ENCODE results near the gene OR2A25.

Gene OR2A25

DNA sequence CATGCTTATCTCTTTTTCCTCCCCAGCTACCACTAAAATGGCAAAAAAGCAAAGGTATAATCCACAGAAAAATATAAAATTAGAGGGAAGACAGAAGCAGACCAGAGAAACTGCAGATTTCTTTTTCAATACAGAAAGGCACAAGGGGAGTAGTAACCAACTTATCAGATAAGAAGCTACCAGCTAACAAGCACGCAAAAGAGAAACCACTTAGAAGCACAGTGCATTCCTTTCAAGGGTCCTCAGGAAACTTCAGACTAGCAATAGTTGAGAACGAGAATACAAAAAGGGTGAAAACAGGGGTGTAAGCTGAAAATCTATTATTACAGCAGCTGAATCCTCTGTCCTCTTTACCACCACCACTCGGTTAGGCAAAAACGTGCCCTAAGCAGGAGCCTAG, 30.7 kb upstream of the OR2A25 start:
- TF ChIP-seq, protein P1, sequence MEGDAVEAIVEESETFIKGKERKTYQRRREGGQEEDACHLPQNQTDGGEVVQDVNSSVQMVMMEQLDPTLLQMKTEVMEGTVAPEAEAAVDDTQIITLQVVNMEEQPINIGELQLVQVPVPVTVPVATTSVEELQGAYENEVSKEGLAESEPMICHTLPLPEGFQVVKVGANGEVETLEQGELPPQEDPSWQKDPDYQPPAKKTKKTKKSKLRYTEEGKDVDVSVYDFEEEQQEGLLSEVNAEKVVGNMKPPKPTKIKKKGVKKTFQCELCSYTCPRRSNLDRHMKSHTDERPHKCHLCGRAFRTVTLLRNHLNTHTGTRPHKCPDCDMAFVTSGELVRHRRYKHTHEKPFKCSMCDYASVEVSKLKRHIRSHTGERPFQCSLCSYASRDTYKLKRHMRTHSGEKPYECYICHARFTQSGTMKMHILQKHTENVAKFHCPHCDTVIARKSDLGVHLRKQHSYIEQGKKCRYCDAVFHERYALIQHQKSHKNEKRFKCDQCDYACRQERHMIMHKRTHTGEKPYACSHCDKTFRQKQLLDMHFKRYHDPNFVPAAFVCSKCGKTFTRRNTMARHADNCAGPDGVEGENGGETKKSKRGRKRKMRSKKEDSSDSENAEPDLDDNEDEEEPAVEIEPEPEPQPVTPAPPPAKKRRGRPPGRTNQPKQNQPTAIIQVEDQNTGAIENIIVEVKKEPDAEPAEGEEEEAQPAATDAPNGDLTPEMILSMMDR (IDR thresholded peaks at IDR 0.05): no peak

DNA sequence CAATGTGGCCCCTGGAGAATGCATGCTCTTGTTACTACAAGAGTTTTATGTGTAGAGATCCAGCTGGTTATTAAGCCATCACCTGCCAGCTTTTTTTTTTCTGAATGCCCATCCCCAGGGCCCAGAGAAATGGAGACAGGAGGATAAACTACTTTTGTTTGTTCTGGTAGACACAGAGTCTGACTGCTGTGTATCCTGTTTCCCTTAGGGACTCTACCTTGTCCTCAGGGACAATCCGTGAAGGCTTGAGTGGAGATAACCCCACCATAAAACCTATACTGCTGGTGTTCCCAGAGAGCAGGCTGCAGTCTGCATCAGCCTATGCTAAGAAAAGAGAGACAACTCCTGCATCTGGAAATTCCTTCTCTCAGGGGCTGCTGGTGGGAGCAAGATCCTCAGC, 21.0 kb upstream of the OR2A25 start, which contains the start of gene OR2A5:
TSS of gene OR2A5 (plus strand) at position 301 of the 400 bp plus-strand sequence. CDS start 1,454 bp downstream, outside the sequence.
- TF ChIP-seq, protein P1 (IDR thresholded peaks at IDR 0.05): no peak

DNA sequence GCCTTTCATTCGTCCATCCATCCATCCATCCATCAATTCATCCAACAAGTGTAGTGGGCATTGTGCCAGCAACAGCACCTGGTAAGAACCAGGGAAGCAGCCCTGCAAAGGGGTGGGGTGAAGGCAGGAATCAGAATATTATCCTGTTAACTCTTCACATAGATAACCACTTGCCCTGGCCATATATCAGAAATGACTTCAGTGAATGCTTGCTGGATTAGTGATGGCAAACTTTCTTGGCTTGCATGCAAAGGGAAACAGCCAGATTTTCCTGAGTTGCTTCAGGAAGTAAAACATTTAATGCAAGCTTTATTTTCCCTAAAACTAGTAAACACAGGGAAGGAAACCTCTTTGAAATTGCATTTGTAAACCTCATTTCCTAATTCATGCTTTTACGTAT, 20.1 kb upstream of the OR2A25 start:
- TF ChIP-seq, protein P1 (IDR thresholded peaks at IDR 0.05): no peak

DNA sequence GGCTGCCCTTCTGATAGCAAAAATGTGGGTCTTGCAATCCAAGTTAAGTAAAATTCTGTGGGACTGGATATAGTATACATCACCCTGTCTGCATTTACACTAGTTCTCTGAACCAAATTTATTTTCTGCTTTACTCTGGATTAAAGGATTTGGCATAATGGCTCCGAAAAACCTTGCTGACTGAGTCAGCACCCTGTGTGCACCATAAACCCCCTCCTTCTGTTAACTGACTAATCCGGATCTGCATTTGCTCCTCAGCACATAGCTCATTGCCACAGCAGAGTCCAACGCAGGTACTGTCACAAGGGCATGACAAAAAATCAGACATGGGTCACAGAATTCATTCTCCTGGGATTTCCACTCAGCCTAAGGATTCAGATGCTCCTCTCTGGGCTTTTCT, 19.5 kb upstream of the OR2A25 start:
- TF ChIP-seq, protein P1 (IDR thresholded peaks at IDR 0.05): no peak

DNA sequence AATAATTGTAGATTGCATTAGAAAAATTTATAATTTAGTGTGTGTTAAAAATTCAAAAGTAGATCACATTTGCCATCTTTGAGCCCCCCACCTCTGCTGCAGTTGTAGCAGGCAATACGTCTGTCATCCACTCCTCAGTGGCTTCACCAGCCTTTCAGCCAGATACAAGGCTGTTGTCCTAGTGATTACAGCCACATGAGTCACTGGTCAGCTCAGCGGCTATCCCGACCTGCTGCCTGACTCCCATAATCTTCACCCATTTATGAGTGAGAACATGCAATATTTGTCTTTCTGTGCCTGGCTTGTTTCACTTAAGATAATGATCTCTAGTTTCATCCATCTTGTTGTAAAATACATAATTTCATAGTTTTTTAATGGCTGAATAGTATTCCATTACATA, 11.7 kb upstream of the OR2A25 start:
- TF ChIP-seq, protein P1 (IDR thresholded peaks at IDR 0.05): no peak

DNA sequence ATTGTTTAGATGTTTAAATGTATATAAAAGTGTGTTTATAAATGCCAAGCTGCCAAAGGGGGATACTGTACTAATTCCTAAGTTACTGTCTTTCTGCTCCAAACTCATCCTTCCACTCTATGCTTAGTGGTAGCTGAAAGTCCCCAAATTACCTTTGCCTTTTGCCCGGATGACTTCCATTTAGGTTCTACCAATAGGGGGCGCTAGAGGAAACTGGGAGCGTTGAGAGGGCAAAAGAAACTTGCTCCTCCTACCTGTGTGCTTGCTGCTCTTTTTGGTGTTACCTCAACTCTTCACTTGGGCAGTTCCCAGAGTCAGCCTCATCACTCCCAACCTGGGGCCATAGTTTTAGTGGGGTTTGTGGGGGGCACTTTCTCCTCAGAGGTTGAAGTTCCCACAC, 5.9 kb upstream of the OR2A25 start:
- TF ChIP-seq, protein P1 (IDR thresholded peaks at IDR 0.05): peak; percentile 63

DNA sequence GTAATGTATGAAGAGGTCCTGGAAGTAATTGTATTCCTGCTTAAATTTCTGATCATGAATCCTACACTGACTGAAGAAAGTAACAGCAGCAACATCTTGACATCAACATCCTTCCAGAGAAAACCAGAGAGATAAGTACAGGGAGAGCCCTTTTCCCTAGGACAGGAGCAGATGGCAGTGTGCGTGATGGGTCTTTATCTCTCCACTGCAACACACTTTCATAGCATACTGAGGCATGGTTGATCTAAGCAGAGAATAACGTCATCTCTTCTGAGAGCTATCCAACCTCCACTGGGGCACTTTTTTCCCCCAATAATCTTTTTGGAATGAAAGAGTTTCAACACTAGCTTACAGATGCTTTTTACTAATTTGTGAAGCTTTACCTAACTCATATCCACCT, 342 bp downstream of the OR2A25 start:
- TF ChIP-seq, protein P1 (IDR thresholded peaks at IDR 0.05): no peak

DNA sequence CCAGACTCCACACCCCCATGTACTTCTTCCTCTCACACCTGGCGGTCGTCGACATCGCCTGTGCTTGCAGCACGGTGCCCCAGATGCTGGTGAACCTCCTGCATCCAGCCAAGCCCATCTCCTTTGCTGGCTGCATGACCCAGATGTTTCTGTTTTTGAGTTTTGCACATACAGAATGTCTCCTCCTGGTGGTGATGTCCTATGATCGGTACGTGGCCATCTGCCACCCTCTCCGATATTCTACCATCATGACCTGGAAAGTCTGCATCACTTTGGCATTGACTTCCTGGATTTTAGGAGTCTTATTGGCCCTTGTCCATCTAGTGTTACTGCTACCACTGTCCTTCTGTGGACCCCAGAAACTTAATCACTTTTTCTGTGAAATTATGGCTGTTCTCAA, 4.8 kb downstream of the OR2A25 start:
- TF ChIP-seq, protein P1 (IDR thresholded peaks at IDR 0.05): peak; percentile 11; the same call in 1 of the 2 replicates
